Activated CD4-positive, alpha-beta T cell treated with anti-CD3 and anti-CD28 coated beads, Interleukin-10, Interleukin-2, amounts not matched to agents 100 ng/mL and 50 ng/mL, durations not matched to agents 16 hours and 8 hours (primary cell): ENCODE data around the gene STK16.
"Not testable (repeated sequence)": the region's sequence is repeated elsewhere in the genome, so short reads cannot be mapped to it uniquely, and the experiment has no call there.

Source experiments
- DNase-seq: peaks from one replicate; pipeline ENCODE4 v3.0.0-alpha.2; 2020

Gene STK16

GRCh38 chr2:219272356-219272755 is 27.1 kb downstream of the STK16 start:
- DNase-seq, result no peak

DNA sequence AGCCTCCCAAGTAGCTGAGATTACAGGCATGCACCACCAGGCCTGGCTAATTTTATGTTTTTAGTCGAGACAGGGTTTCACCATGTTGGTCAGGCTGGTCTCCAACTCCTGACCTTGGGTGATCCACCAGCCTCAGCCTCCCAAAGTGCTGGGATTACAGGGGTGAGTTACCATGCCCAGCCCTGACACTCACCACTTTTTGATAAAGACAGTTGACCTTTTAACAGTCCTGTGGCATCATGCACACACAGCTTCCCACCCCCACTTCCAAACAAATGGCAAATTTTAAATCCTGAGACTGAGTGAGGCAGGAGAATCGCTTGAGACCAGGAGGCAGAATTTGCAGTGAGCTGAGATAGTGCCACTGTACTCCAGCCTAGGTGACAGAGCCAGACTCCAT is 27.7 kb downstream of the STK16 start:
- DNase-seq, result no peak

DNA sequence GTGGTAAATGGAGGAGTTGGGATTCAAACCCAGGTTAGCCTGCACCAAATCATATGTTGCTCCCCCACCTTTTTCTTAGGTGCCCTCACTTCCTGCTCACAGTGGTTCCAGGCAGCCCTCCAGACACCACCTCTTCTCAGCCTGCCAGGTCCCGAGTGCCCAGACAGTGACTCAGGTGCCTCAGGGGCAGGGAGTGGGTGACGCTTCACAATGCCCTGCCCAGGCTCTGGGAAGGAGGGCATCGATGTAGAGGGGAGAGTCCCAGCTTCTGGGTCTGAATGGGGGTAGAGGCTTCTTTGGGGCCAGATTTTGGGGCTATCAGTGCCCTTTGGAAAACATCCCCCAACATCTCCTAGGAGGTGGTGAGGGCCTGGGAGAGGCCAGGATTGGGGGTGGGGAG is 28.7 kb downstream of the STK16 start:
- no peak for DNase-seq

GRCh38 chr2:219274361-219274921 is 29.2 kb downstream of the STK16 start:
- no peak for DNase-seq

GRCh38 chr2:219277703-219278654 is 32.7 kb downstream of the STK16 start:
- peak; percentile 79 for DNase-seq

- DNase-seq, result no peak
Measured at GRCh38 chr2:219278655-219279150, 33.4 kb downstream of the STK16 start.

GRCh38 chr2:219279151-219279915 is 34.1 kb downstream of the STK16 start, which contains the start of gene DNAJB2:
Gene DNAJB2, plus strand, starts transcription at chr2:219279366. Its CDS starts 468 bp downstream, at chr2:219279834.
- DNase-seq, result peak; percentile 99

- no peak for DNase-seq
Measured at GRCh38 chr2:219279916-219280516, 34.7 kb downstream of the STK16 start.

DNA sequence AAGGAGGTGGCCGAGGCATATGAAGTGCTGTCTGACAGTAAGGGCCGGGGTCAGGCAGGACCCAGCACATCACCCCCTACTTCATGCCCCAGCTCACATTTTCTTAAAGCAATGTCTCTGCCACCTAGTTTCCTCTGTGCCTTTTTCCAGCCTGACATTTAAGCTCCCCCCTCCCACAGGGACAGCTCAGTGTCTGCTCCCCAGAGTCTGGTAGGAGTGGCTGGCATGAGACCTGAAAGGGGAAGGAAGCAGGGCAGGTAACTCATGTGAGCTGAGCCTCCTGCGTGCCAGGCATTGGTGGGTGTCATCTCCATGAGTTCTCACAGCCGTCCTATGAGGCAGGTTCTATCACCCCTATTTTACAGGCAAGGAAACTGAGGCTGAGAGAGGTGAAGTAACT is 35.4 kb downstream of the STK16 start:
- no peak for DNase-seq

DNA sequence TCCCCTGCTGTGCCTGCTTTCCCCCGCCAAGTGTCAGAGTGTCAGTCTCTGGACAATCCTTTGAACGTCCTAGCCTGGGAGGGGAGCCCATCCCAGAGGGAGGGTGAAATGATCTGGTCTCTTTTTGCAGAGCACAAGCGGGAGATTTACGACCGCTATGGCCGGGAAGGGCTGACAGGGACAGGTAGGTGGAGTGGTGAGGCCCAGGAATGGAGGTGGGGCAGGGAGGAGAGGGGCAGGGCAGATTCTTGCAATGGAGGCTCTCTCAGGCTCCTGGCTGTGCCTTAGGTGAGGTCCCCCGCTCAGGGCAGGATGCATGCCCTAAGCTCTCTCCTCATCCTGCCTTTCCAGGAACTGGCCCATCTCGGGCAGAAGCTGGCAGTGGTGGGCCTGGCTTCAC is 36.3 kb downstream of the STK16 start:
- DNase-seq, result no peak

GRCh38 chr2:219282375-219282774 is 37.1 kb downstream of the STK16 start:
- no peak for DNase-seq

DNA sequence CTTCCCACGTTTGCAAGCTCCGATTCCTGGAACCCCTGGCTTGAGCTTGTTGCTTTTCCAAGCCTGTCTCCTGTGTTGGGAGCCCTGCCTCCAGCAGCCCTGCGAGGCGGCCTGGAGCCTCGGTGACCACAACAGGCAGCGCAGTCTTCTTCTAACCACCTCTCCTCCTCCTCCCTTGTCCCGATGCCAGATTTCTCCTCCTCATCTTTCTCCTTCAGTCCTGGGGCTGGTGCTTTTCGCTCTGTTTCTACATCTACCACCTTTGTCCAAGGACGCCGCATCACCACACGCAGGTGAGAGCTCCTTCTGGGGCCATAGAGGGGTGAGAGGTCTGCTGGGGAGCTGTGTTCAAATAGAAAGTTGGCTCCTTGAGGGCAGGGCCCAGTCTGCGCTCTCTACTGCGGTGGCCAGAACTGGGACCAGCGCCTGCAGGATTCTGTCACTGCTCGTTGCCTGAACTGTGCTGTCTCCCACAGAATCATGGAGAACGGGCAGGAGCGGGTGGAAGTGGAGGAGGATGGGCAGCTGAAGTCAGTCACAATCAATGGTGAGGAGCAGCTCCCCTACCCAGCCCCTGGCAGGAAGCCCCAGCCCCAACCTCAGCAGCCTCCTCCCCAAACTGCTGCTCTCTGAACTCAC is 37.8 kb downstream of the STK16 start:
- DNase-seq, result no peak

- no peak for DNase-seq
Measured at GRCh38 chr2:219284501-219285372, 39.5 kb downstream of the STK16 start.

GRCh38 chr2:219285373-219285735 is 40.1 kb downstream of the STK16 start:
- no peak for DNase-seq

DNA sequence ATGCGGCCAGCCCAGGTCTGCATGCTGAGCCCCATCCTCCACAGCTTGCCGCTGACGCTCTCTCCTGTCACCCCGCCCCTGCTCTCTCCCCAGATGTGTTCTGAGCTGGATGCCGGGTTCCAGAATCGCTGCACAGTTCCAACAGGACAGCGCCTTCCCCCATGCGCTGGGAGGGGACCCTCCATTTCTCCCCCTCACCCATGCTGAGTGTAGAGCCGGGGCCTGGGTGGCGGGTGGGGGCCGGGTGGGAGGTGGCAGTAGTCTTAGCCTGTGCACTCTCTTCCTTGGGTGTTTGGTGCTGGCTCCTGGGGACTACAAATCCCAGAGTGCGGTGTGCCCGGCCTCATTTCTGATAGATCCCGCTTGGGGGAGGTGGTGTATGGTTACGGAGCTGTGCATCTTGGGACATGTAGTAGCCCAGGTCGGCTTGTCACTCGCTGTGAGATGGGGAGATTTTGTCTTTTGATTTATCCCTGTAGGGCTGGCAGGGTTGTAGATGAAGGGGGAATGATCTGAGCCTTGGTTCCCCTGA is 40.7 kb downstream of the STK16 start:
- DNase-seq, result no peak

DNA sequence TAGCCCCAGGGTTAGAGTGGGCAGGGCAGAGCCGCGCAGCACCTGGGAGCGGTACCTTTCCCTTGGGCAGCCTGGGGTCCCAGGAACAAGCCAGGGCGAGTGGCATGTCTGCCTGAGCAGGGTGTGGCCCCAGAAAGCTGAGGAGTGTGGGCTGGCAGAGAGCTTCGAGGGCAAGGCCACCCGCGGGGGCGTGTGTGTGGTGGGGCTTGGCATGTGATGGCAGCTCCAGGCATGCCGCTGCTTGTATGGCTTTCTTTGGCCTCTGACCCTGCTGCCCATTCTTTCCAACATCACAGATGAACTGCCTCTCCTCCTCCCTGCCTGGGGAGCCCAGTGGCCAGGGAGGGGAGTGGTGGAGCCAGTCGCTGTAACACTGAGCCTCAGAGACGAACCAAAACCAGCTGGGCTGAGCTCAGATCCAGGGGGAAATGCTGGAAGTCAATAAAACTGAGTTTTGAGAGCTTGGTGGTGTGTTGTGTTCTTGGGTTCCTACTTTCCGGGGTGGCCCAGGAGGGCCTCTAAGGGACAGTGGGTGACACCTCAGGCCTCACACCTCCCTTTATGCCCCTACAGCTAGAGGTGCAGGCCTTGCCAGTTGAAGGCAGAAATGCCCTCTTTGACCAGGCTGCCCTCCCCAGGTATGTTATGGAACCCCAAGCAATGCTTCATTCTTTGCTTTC is 41.3 kb downstream of the STK16 start:
- no peak for DNase-seq

GRCh38 chr2:219287116-219287440 is 41.8 kb downstream of the STK16 start:
- DNase-seq, result not testable (repeated sequence)

DNA sequence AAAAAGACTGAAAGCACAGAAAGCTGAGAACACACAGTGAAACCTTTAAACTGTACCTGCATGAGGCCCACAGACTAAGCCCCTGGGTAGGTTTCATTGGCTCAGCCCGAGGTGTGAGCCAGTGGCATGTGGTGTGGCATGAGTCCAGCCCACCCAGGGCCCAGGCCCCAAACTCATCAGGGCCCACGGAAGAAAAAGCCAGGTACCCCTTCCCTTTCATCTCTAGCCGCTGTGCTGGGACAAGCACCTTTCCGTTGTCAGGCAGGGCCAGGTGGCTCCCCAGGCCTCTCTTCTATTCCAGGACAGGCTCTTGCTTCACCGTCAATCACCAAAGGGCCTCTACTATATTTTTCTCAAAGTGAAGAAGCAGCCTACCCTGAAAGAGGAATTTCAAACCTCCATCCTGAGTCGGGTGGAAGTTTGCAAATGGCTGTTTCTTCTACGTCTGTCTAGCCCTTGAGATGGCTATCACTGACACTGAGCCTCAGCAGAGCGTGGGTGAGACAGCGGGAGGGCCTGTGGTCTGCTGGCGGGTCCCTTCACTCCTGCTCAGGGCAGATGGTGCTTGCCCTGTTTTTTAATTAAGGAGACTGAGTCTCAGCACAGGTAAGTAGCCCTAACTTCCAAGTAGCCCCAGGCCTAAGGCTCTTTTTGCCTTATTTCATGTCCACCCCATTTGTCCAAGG is 42.4 kb downstream of the STK16 start:
- no peak for DNase-seq

GRCh38 chr2:219289195-219289536 is 43.9 kb downstream of the STK16 start:
- DNase-seq, result no peak
